IMR-90 (cell line): ENCODE data around the gene GNAZ. TPM values are rescaled to one million over a fixed set of nuclear protein-coding genes. Genes with fewer than 3 reads are reported as not detected.

Experiments
- ATAC-seq: fragments of 200-7000 bp; cut with Tn5 transposase; 2 replicates; pipeline ENCODE4 v1.9.1; 2020; ENCODE audit warnings: low read depth, mild to moderate bottlenecking, moderate library complexity
- BruUV-seq: library from RNA; stranded (reverse); fragments of 400-500 nt; replicated peaks from 2 replicates; lab custom pipeline; 2021; lab: Mats Ljungman, UMichigan
- CTCF ChIA-PET: fragments of 300-600 bp; formaldehyde crosslinking; extraction: SDS; loops from one replicate; lab custom pipeline; 2021; ENCODE audit warnings: antibody characterized with exemption; lab: Yijun Ruan, JAX
- POLR2A ChIA-PET: fragments of 300-600 bp; sonication (Branson Sonifier 250); formaldehyde crosslinking; loops from one replicate; lab custom pipeline; 2022; ENCODE audit warnings: antibody characterized with exemption; ENCODE audit not compliant: unreplicated experiment; lab: Charles Lee
- DNase-seq: peaks from one replicate; pipeline ENCODE4 v3.0.0; 2013
- H2AFZ ChIP-seq: replicated peaks from 2 replicates; pipeline ENCODE3; 2013; ENCODE audit warnings: low read length, mild to moderate bottlenecking; ENCODE audit not compliant: poor library complexity
- H2AK5ac ChIP-seq: 2 replicates; pipeline ENCODE4 v1.6.1; 2013; ENCODE audit warnings: low read depth, low read length, inconsistent platforms
- H2AK9ac ChIP-seq: replicated peaks from 2 replicates; pipeline ENCODE3; 2013; ENCODE audit warnings: mild to moderate bottlenecking, low read depth, low read length, moderate library complexity; ENCODE audit not compliant: poor library complexity
- H2BK120ac ChIP-seq: 2 replicates; pipeline ENCODE4 v1.6.1; 2013; ENCODE audit warnings: low read depth, low read length, inconsistent platforms
- H2BK15ac ChIP-seq: 3 replicates; pipeline ENCODE4 v1.6.1; 2013; ENCODE audit warnings: low read depth, low read length, inconsistent platforms
- H2BK20ac ChIP-seq: 2 replicates; pipeline ENCODE4 v1.6.1; 2013; ENCODE audit warnings: low read depth, mild to moderate bottlenecking, inconsistent platforms, low read length, moderate library complexity
- H2BK5ac ChIP-seq: 2 replicates; pipeline ENCODE4 v1.6.1; 2013; ENCODE audit warnings: mild to moderate bottlenecking, low read depth, low read length, inconsistent platforms; ENCODE audit not compliant: poor library complexity, severe bottlenecking
- H3K14ac ChIP-seq: replicated peaks from 2 replicates; pipeline ENCODE4 v1.6.1; 2013; ENCODE audit warnings: low read depth, low read length, inconsistent platforms
- H3K18ac ChIP-seq: 2 replicates; pipeline ENCODE4 v1.6.1; 2013; ENCODE audit warnings: low read depth, low read length, control low read depth
- H3K23ac ChIP-seq: 2 replicates; pipeline ENCODE4 v1.6.1; 2013; ENCODE audit warnings: low read depth, low read length, inconsistent platforms
- H3K27ac ChIP-seq: 2 replicates; pipeline ENCODE4 v1.5.1; 2013; ENCODE audit warnings: mild to moderate bottlenecking, control low read depth, low read length; ENCODE audit not compliant: insufficient read depth
- H3K27me3 ChIP-seq: 2 replicates; pipeline ENCODE4 v1.6.1; 2013; ENCODE audit warnings: low read length; ENCODE audit not compliant: control insufficient read depth, insufficient read depth
- H3K36me3 ChIP-seq: 2 replicates; pipeline ENCODE4 v1.6.1; 2013; ENCODE audit warnings: low read length, mixed read lengths; ENCODE audit not compliant: control insufficient read depth, insufficient read depth
- H3K4ac ChIP-seq: 2 replicates; pipeline ENCODE4 v1.6.1; 2013; ENCODE audit warnings: low read depth, low read length, inconsistent platforms
- H3K4me1 ChIP-seq: 2 replicates; pipeline ENCODE4 v1.6.1; 2013; ENCODE audit warnings: low read length, mixed read lengths; ENCODE audit not compliant: control insufficient read depth, insufficient read depth
- H3K4me2 ChIP-seq: 2 replicates; pipeline ENCODE4 v1.6.1; 2013; ENCODE audit warnings: low read depth, mild to moderate bottlenecking, control low read depth, low read length, moderate library complexity
- H3K4me3 ChIP-seq: 2 replicates; pipeline ENCODE4 v1.5.1; 2013; ENCODE audit warnings: low read depth, mild to moderate bottlenecking, control low read depth, low read length, moderate library complexity; ENCODE audit not compliant: insufficient read depth
- H3K56ac ChIP-seq: 2 replicates; pipeline ENCODE4 v1.6.1; 2013; ENCODE audit warnings: low read length, inconsistent platforms; ENCODE audit not compliant: insufficient read depth; ENCODE audit errors: extremely low read depth
- H3K79me1 ChIP-seq, 2 experiments: 2 replicates each; pipeline ENCODE4 v1.6.1; 2013; ENCODE audit warnings: low read length in 2 of 2, inconsistent platforms in 1 of 2, low read depth in 1 of 2
- H3K9ac ChIP-seq: 2 replicates; pipeline ENCODE4 v1.6.1; 2013; ENCODE audit warnings: low read depth, low read length, control low read depth
- H3K9me1 ChIP-seq: 2 replicates; pipeline ENCODE4 v1.6.1; 2013; ENCODE audit warnings: low read length, inconsistent platforms; ENCODE audit not compliant: insufficient read depth
- H3K9me3 ChIP-seq: 2 replicates; pipeline ENCODE4 v1.6.1; 2013; ENCODE audit warnings: low read length; ENCODE audit not compliant: control insufficient read depth, insufficient read depth
- H4K20me1 ChIP-seq: 2 replicates; pipeline ENCODE4 v1.6.1; 2013; ENCODE audit warnings: low read length, inconsistent platforms; ENCODE audit not compliant: insufficient read depth
- H4K5ac ChIP-seq: 2 replicates; pipeline ENCODE4 v1.6.1; 2013; ENCODE audit warnings: mild to moderate bottlenecking, low read depth, low read length, control low read depth
- H4K8ac ChIP-seq, 2 experiments: 2 replicates each; pipeline ENCODE4 v1.6.1; 2013; ENCODE audit warnings: low read depth in 2 of 2, low read length in 2 of 2, control low read depth in 1 of 2, inconsistent platforms in 1 of 2
- H4K91ac ChIP-seq: 2 replicates; pipeline ENCODE4 v1.6.1; 2013; ENCODE audit warnings: low read depth, low read length, inconsistent platforms; ENCODE audit not compliant: insufficient read depth
- BHLHE40 ChIP-seq: fragments of 150-350 bp; IDR thresholded peaks from 2 replicates; pipeline ENCODE4 v1.6.1; 2016; ENCODE audit warnings: mild to moderate bottlenecking, low read depth, low read length
- CEBPB ChIP-seq: IDR thresholded peaks from 2 replicates; pipeline ENCODE4 v1.6.1; 2012; ENCODE audit warnings: low read depth, low read length, improper control_type of control experiment
- CHD1 ChIP-seq: IDR thresholded peaks from 2 replicates; pipeline ENCODE4 v1.6.1; 2012; ENCODE audit warnings: low read depth, low read length, improper control_type of control experiment
- CTCF ChIP-seq: conservative IDR thresholded peaks from 2 replicates; pipeline ENCODE4 v1.5.1; 2012; ENCODE audit warnings: mild to moderate bottlenecking, low read depth, low read length, improper control_type of control experiment
- ELK1 ChIP-seq: fragments of 150-350 bp; IDR thresholded peaks from 2 replicates; pipeline ENCODE4 v1.6.1; 2016; ENCODE audit warnings: low read depth, mild to moderate bottlenecking, low read length, moderate library complexity, borderline replicate concordance
- FOS ChIP-seq: fragments of 150-350 bp; IDR thresholded peaks from 2 replicates; pipeline ENCODE4 v1.6.1; 2016; ENCODE audit warnings: low read depth, low read length
- MAFK ChIP-seq: IDR thresholded peaks from 2 replicates; pipeline ENCODE4 v1.6.1; 2012; ENCODE audit warnings: low read depth, low read length, improper control_type of control experiment
- MAZ ChIP-seq: IDR thresholded peaks from 2 replicates; pipeline ENCODE4 v1.6.1; 2012; ENCODE audit warnings: low read depth, mild to moderate bottlenecking, low read length, improper control_type of control experiment, moderate library complexity, borderline replicate concordance
- MXI1 ChIP-seq: IDR thresholded peaks from 2 replicates; pipeline ENCODE4 v1.6.1; 2012; ENCODE audit warnings: low read depth, mild to moderate bottlenecking, low read length, moderate library complexity, borderline replicate concordance
- NFE2L2 ChIP-seq: fragments of 150-350 bp; IDR thresholded peaks from 2 replicates; pipeline ENCODE4 v1.6.1; 2016; ENCODE audit warnings: low read depth, mild to moderate bottlenecking, low read length
- POLR2A ChIP-seq: IDR thresholded peaks from 2 replicates; pipeline ENCODE4 v1.6.1; 2012; ENCODE audit warnings: mild to moderate bottlenecking, low read depth, low read length
- RAD21 ChIP-seq: IDR thresholded peaks from 2 replicates; pipeline ENCODE4 v1.6.1; 2012; ENCODE audit warnings: low read length, improper control_type of control experiment
- RCOR1 ChIP-seq: IDR thresholded peaks from 2 replicates; pipeline ENCODE4 v1.6.1; 2012; ENCODE audit warnings: mild to moderate bottlenecking, low read length, improper control_type of control experiment; ENCODE audit not compliant: insufficient replicate concordance
- RFX5 ChIP-seq: IDR thresholded peaks from 2 replicates; pipeline ENCODE4 v1.8.0; 2012; ENCODE audit warnings: low read depth, mild to moderate bottlenecking, low read length, moderate library complexity
- SMC3 ChIP-seq: fragments of 150-350 bp; IDR thresholded peaks from 2 replicates; pipeline ENCODE4 v1.6.1; 2016; ENCODE audit warnings: low read depth, mild to moderate bottlenecking, antibody characterized with exemption, low read length, moderate library complexity
- USF2 ChIP-seq: fragments of 150-350 bp; IDR thresholded peaks from 2 replicates; pipeline ENCODE4 v1.6.1; 2017; ENCODE audit warnings: mild to moderate bottlenecking, antibody characterized with exemption, low read length, low read depth
- WGBS, 2 experiments: methylation state at CpG; one replicate each; pipeline versions ENCODE4 v1.1.5 to v1.1.7; 2013; ENCODE audit warnings: missing lambda C conversion rate in 2 of 2; ENCODE audit not compliant: insufficient read length in 1 of 2; ENCODE audit errors: extremely low coverage in 2 of 2; 5-methylcytosine and 5-hydroxymethylcytosine counted together
- dilution Hi-C: fragments of 300-500 bp; cut with HindIII; formaldehyde crosslinking; loops from one replicate; pipeline ENCODE4 v1.14.3; 2018; ENCODE audit warnings: low sequenced_read_pairs; ENCODE audit not compliant: unreplicated experiment
- in situ Hi-C: fragments of 300-500 bp; cut with MboI; formaldehyde crosslinking; loops from 3 replicates; pipeline ENCODE4 v1.14.3; 2019; ENCODE audit warnings: low sequenced_read_pairs, inconsistent platforms, mixed read lengths
- intact Hi-C: fragments of 100-400 bp; cut with micrococcal nuclease; formaldehyde crosslinking; loops from 2 replicates; pipeline ENCODE4 v1.10.0; 2022
- polyA plus RNA-seq, 3 experiments: library from polyadenylated mRNA; depleted of rRNA; stranded (reverse); fragments of >200 nt; gene quantifications; 2 replicates each; pipeline ENCODE4 v1.2.3, GENCODE V29; 2012; ENCODE audit warnings: low replicate concordance in 1 of 3
- total RNA-seq: library from RNA; depleted of rRNA; stranded (reverse); fragments of >200 nt; gene quantifications from 2 replicates; pipeline ENCODE4 v1.2.3, GENCODE V29; 2012

The GNAZ gene
- total and polyA plus RNA-seq, 2 of the 4 experiments (the other 2 are of a cell fraction): 1.5 to 2.5 TPM

GRCh38 chr22:23023294-23023693 is 47.0 kb upstream of the GNAZ start:
- no peak overlapping the region for H3K56ac ChIP-seq
- no peaks in the 10 kb centered on the region for H3K9me3 ChIP-seq
- H2AFZ ChIP-seq: no peak overlapping the region
- H2BK5ac ChIP-seq: no peak overlapping the region
- in situ Hi-C loops: no loop called here
- ChIA-PET POLR2A (no interaction called here), CTCF (no interaction called here)
- no peak overlapping the region for H2BK120ac ChIP-seq
- no peaks in the 10 kb centered on the region for H3K27me3 ChIP-seq
- dilution Hi-C loops: no loop called here
- no peak overlapping the region for H2BK20ac ChIP-seq
- no peaks in the 10 kb centered on the region for H4K20me1 ChIP-seq
- H3K9me1 ChIP-seq: no peaks in the 10 kb centered on the region
- H3K27ac ChIP-seq: no peak overlapping the region
- H3K4me3 ChIP-seq: no peak overlapping the region
- no peak overlapping the region for H3K18ac ChIP-seq
- no peaks in the 10 kb centered on the region for H3K36me3 ChIP-seq
- H3K79me1 ChIP-seq: no peaks in the 10 kb centered on the region
- H4K5ac ChIP-seq: no peak overlapping the region
- ATAC-seq: no peak
- intact Hi-C loops: no loop called here
- H4K8ac ChIP-seq: no peak overlapping the region
- H3K9ac ChIP-seq: no peak overlapping the region
- no peak overlapping the region for H3K14ac ChIP-seq
- TF ChIP-seq RAD21: no peak
- no peak for TF ChIP-seq CTCF
- TF ChIP-seq RCOR1: no peak
- no peak for TF ChIP-seq CHD1
- no peak for TF ChIP-seq CEBPB
- no peak for TF ChIP-seq MAFK
- no peak for TF ChIP-seq RFX5
- TF ChIP-seq FOS: no peak
- no peak for TF ChIP-seq POLR2A
- TF ChIP-seq MAZ: no peak
- TF ChIP-seq BHLHE40: no peak
- TF ChIP-seq NFE2L2: no peak
- no peak for TF ChIP-seq USF2
- no peak for TF ChIP-seq SMC3
- TF ChIP-seq ELK1: no peak
- no peak for TF ChIP-seq MXI1
- BruUV-seq: no TSS peak
- DNase-seq: no peak
- WGBS, 2 experiments: no CpG with 5 or more reads among the region's 2 CpGs
- no peaks in the 10 kb centered on the region for H3K4me1 ChIP-seq
- H2AK9ac ChIP-seq: no peak overlapping the region
- H3K4me2 ChIP-seq: no peak overlapping the region
- no peak overlapping the region for H2AK5ac ChIP-seq
- no peak overlapping the region for H2BK15ac ChIP-seq
- no peak overlapping the region for H4K91ac ChIP-seq
- H3K23ac ChIP-seq: no peak overlapping the region
- H3K4ac ChIP-seq: no peak overlapping the region
